Calu3 (cell line): ENCODE data around the gene CRTC2. TPM values are rescaled to one million over a fixed set of nuclear protein-coding genes. Genes with fewer than 3 reads are reported as not detected.

Experiments
- BruUV-seq: library from RNA; stranded (reverse); fragments of 400-500 nt; replicated peaks from 2 replicates; lab custom pipeline; 2021; lab: Mats Ljungman, UMichigan
- CTCF ChIA-PET: fragments of 300-600 bp; sonication (Branson Sonifier 250); formaldehyde crosslinking; loops from one replicate; lab custom pipeline; 2022; ENCODE audit warnings: antibody characterized with exemption; lab: Charles Lee
- DNase-seq: peaks from one replicate; pipeline ENCODE4 v3.0.0; 2022
- H3K27ac Mint-ChIP-seq: one replicate; pipeline ENCODE4 v1.8.0; 2022; ENCODE audit warnings: mixed read lengths; ENCODE audit not compliant: unreplicated experiment
- H3K27me3 Mint-ChIP-seq: one replicate; pipeline ENCODE4 v1.8.0; 2022; ENCODE audit warnings: mixed read lengths; ENCODE audit not compliant: unreplicated experiment
- H3K36me3 Mint-ChIP-seq: one replicate; pipeline ENCODE4 v1.8.0; 2022; ENCODE audit warnings: mild to moderate bottlenecking, moderate library complexity, mixed read lengths; ENCODE audit not compliant: insufficient read depth, unreplicated experiment
- H3K4me1 Mint-ChIP-seq: one replicate; pipeline ENCODE4 v1.8.0; 2022; ENCODE audit warnings: mild to moderate bottlenecking, low read depth, mixed read lengths; ENCODE audit not compliant: unreplicated experiment
- H3K4me3 Mint-ChIP-seq: one replicate; pipeline ENCODE4 v1.8.0; 2022; ENCODE audit warnings: mild to moderate bottlenecking, low read depth, moderate library complexity, mixed read lengths; ENCODE audit not compliant: unreplicated experiment
- H3K9me3 Mint-ChIP-seq: one replicate; pipeline ENCODE4 v1.8.0; 2022; ENCODE audit warnings: low read depth, mixed read lengths; ENCODE audit not compliant: unreplicated experiment
- CTCF ChIP-seq: fragments of 200-600 bp; IDR thresholded peaks from one replicate; pipeline ENCODE4 v1.8.0; 2022; ENCODE audit warnings: antibody characterized with exemption; ENCODE audit not compliant: unreplicated experiment
- intact Hi-C: fragments of 100-400 bp; cut with micrococcal nuclease; formaldehyde crosslinking; loops from one replicate; pipeline ENCODE4 v1.10.0; 2022; ENCODE audit not compliant: unreplicated experiment
- total RNA-seq: library from RNA; stranded (reverse); gene quantifications from 2 replicates; pipeline ENCODE4 v1.2.3, GENCODE V29; 2022

CRTC2 gene
- total RNA-seq, 1 experiment from 2014 or later: 52.1 TPM

GRCh38 chr1:153990468-153991150 lies 32.2 kb upstream of the CRTC2 start, which contains the start of gene RPS27:
Gene RPS27 (plus strand): TSS chr1:153990762. CDS start chr1:153990797, 35 bp downstream.
- BruUV-seq: no TSS peak

DNA sequence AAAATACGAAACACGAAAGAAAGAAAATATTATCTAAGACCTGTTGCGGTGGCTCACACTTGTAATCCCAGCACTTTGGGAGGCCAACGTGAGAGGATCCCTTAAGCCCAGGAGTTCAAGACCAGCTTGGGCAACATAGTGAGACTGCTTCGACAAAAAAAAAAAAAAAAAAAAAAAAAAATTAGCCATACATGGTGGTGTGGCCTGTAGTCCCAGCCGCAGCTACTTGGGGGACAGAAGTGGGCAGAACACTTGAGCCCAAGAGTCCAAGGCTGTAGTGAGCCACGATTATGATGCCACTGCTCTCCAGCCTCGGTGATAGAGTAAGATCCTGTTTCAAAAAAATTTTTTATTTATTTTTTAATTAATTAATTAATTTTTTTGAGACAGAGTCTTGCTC lies 29.2 kb upstream of the CRTC2 start:
- no peak for TF ChIP-seq CTCF
- H3K36me3 Mint-ChIP-seq: peaks cover 63% of the 10 kb centered on the region
- intact Hi-C loops: loop anchor here (2.0 to 10.0 kb wide), 4 partner anchors 67 to 633 kb away; partner anchors contain the start of genes NPR1 and S100A9
- H3K4me3 Mint-ChIP-seq: no peak overlapping the region
- BruUV-seq: no TSS peak
- H3K9me3 Mint-ChIP-seq: no peaks in the 10 kb centered on the region
- H3K27ac Mint-ChIP-seq: no peak overlapping the region
- DNase-seq: no peak
- CTCF ChIA-PET: interaction anchor here (0.9 to 2.3 kb wide), 4 partner anchors 10 to 186 kb away, joined by 4 to 18 read pairs (median 10); partner anchors contain the start of genes CREB3L4 and JTB
- peaks cover 14% of the 10 kb centered on the region for H3K27me3 Mint-ChIP-seq
- peaks cover 63% of the 10 kb centered on the region for H3K4me1 Mint-ChIP-seq

More at GRCh38 chr1:153990468-153991150, 32.2 kb upstream of the CRTC2 start, which contains the start of gene RPS27:
- H3K4me3 Mint-ChIP-seq: peak within 1 kb of the TSS; percentile 75
- intact Hi-C loops: no loop called here
- H3K27me3 Mint-ChIP-seq: peaks cover 14% of the 10 kb centered on the region
- H3K36me3 Mint-ChIP-seq: peaks cover 78% of the 10 kb centered on the region
- peaks cover 54% of the 10 kb centered on the region for H3K4me1 Mint-ChIP-seq
- CTCF ChIA-PET: interaction anchor here (0.9 to 1.5 kb wide), 6 partner anchors 9 to 319 kb away, joined by 3 to 7 read pairs (median 4); partner anchors contain the start of genes GATAD2B, ILF2 and SLC39A1
- no peaks in the 10 kb centered on the region for H3K9me3 Mint-ChIP-seq
- peak within 1 kb of the TSS; percentile 99 for H3K27ac Mint-ChIP-seq
- peak; percentile 92 for DNase-seq
- TF ChIP-seq CTCF: no peak

GRCh38 chr1:153985941-153986761 lies 27.7 kb upstream of the CRTC2 start, which contains the start of gene RAB13:
Gene RAB13 (minus strand): TSS chr1:153986339. CDS start chr1:153986236, 103 bp downstream.
- no peak for TF ChIP-seq CTCF
- Mint-ChIP-seq H3K9me3 (no peaks in the 10 kb centered on the region), H3K36me3 (peaks cover 54% of the 10 kb centered on the region), H3K27ac (peak within 1 kb of the TSS; percentile 67), H3K27me3 (peaks cover 12% of the 10 kb centered on the region), H3K4me3 (peak within 1 kb of the TSS; percentile 84), H3K4me1 (peaks cover 48% of the 10 kb centered on the region)
- CTCF ChIA-PET: interaction anchor here (0.5 to 2.3 kb wide), 16 partner anchors 8 to 373 kb away, joined by 3 to 18 read pairs (median 3); partner anchors contain the start of genes CREB3L4, DENND4B, GATAD2B and JTB
- intact Hi-C loops: loop anchor here (1.0 to 10.0 kb wide), 7 partner anchors 41 to 631 kb away; partner anchors contain the start of genes NPR1 and S100A9
- DNase-seq: peak; percentile 86
- no TSS peak for BruUV-seq

GRCh38 chr1:153985341-153985912 lies 27.0 kb upstream of the CRTC2 start:
- Mint-ChIP-seq H3K4me1 (peaks cover 41% of the 10 kb centered on the region), H3K9me3 (no peaks in the 10 kb centered on the region), H3K27ac (peak overlapping the region; percentile 50), H3K36me3 (peaks cover 47% of the 10 kb centered on the region), H3K27me3 (peaks cover 4% of the 10 kb centered on the region), H3K4me3 (peak overlapping the region; percentile 84)
- no peak for DNase-seq
- no TSS peak for BruUV-seq
- intact Hi-C loops: loop anchor here (5.0 to 10.0 kb wide), 3 partner anchors 308 to 631 kb away; partner anchors contain the start of genes NPR1 and S100A9
- CTCF ChIA-PET: interaction anchor here (0.5 to 2.1 kb wide), 6 partner anchors 18 to 184 kb away, joined by 3 to 18 read pairs (median 5); partner anchors contain the start of genes CREB3L4, DENND4B, GATAD2B and SLC39A1
- TF ChIP-seq CTCF: no peak
